ENCODE measurements around the gene VSIG8.

VSIG8 gene

DNA sequence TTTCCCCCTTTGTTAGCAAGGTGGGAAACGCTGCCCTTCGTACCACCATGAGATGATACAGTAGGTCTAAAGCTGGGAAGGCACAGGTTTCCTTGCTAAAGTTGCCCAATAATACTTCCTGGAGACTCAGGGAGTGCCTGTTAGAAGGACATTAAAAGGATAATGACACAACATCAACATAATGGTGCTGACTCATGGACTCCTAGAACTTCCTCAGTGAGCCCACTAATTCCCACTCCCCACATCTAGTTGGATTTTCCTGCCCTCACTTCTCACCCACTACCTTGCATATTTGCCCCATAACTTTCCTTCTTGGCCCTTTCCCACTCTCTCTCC is 20.0 kb upstream of the VSIG8 start:
- DNase-seq = no peak

DNA sequence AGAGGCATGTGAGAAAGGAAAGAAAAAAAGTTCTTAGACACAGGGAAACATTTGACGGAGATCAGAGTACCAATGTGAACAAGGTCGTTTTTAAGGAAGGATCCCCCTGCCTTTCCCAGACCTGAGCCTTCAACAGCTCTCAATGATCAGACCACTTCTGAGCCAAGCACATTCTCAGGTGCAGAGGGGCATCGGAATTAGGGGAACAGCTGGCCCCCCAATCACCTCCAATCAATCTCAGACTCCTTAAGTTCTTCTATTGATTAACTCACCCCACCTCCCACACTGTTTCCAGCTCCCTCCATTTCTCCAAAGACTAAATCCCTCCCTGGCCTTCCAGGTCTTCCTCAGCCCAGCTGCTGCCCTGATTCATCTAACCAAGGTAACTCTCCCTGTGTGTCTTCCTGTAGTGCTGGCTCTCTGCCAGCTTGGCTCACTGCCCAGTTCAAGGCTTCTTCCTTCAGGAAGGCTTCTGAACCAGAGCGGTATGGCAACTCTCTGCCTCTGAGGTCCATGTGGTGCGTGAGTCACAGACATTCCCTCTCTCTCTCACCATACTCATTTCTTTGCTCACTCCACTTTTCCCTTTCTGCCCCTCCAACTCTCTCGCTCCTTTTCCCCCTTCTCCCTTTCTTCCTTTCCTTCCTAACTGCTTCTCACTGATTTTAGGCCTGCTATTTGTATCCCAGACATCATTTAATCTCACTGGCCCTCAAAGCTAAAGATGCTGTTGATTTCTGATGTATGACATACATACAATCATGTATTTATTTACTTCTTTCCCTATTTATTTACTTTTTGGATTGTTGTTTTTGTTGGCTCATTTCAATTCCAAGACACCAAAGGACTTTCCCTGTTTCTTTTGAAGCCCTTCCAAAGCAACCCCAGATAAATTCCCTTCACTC is 19.4 kb upstream of the VSIG8 start:
- peak; percentile 96 for DNase-seq

DNA sequence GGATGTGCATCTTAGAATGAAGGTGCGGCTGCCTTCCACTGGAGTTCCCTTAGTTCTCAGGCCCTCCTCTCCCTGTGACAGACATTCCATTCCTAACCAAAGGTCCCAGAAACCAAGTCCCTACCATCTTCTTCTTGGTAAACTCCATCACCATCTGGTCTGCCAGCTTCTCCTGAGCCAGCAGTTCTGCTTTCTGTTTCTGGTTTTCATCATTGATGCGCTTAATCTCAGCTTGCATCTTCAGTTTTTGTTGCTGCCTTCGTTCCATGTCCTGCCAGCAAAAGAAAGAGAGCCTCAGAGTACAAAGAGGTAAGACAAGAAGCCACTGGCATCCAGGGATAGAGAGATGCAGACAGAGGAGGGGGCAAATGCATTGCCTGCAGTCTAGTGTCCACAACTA is 18.0 kb upstream of the VSIG8 start:
- no peak for DNase-seq

DNA sequence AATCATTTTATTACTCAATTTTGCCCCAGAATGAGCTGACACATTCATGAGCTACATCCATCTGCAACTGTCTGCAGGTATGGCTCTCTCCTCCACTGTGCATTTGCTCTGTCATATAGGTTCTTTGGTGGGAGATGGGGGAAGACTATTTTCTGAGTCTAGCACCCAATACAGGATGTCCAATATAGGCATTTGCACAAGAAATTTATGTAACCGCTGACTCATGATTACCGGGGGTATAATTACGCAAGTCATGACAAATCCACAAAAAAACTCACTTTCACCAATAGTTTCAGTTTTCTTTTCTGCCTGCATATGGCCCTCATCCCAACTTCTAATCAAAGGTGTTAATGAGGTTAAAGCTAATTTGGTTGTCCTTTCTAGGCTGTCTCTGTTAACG is 17.5 kb upstream of the VSIG8 start:
- no peak for DNase-seq

DNA sequence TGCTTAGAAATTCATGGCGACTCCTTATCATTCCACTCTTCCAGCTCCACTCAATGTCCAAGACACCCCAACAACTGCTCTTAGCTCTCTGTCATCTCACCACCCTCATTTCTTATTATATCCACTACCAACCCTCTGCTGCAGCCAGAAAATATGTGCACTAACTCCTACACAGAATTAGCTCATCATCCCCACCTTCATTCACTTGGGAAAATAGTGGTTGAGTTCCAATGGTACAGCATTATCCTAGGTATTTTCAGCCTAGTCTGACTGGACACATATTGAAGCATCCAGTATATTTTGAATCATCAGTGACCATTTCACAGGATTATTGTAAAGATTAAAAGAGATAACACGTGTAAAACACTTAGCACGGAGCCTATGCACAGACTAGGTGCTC is 16.7 kb upstream of the VSIG8 start:
- no peak for DNase-seq

DNA sequence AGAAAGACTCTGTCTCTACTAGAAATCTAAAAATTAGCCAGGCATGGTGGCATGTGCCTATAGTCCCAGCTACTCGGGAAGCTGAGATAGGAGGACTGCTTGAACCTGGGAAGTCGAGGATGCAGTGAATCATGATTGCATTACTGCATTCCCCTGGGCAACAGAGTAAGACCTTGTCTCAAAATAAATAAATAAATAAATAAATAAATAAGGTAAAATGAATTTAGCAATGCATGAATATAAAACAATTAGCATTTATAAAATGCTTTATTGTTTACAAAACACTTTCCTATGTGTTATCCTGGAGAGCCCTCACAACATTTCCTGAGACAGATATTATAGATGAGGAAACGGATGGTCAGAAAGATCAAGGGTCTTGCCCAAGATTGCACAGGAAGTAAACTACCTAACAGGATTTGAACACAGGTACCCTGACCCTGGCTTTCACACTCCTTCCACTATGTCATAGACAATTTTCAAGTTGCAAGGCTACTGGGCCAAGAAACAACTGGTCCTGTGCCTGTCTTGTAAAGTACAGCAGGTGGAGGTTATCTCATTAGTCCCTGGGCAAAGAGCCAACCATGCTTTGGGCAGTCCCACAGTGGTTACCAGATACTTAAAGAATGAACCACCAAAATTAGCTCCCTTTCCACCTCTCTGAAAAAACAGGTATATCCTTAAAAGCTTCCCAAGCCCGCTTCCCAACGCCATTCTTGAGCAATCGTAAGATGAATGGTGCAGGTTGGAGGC is 15.4 kb upstream of the VSIG8 start:
- DNase-seq = no peak

DNA sequence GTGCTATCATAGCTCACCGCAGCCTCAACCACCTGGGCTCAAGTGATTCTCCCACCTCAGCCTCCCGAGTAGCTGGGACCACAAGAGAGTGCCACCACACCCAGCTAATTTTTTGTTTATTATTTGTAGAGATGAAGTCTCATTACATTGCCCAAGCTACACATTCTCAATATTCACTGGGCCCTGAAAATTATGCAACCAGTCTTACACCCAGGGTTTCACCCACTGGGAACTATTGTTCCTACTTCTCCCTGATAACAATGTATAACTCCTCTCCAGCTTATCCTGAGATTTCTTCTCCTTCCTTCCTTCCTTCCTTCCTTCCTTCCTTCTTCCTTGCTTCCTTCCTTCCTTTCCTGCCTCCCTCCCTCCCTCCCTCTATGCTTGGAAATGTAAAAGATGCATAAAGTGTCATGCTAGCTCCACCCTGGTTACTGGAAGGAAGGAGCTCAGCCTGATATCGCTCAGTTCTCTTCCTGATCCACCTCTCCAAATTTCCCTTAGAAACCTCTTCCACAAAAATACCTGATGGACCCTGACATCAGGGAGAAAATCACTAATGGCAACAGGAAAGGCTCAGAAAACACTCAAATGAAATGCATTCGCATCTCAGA is 11.2 kb upstream of the VSIG8 start:
- no peak for DNase-seq

DNA sequence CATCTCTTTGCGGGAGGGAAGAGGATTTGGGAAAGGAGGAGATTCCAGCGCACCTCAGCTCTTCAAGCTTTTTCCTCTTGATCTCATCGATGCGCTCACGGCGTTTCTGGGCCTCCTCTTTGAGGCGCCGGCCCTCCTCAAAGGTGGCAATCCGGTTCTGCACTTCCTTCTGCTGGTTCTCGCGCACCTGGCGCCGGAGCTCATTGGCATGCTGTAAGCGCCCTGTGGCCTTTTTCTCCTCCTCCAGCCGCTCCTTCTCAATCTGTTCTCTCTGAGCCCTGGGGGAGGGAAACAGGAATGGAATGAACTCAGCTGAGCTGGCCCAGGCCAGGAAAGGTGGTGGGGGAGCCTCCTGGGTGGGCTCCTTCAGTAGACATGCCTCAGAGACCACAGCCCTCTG is 10.4 kb upstream of the VSIG8 start:
- DNase-seq = no peak

DNA sequence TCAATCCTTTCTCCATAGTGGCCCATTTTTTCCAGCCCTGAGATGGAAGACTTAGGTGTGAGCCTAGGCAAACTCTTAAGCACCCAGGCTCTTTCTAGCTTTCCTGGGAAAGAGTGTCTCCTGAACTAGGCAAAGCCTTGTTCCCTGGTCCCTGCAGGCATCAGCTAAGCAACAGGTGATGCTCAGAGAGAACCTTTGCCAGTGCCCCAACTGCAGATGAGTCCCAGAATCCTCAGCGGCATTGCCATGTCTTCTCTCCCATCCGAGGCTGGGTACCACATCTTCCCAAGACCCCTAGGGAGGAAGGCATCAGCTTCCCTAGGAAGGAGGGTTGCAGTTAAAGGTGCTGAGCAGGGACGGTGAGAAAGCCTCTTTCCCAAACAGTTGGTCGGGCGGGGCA is 8.2 kb upstream of the VSIG8 start:
- DNase-seq = no peak

DNA sequence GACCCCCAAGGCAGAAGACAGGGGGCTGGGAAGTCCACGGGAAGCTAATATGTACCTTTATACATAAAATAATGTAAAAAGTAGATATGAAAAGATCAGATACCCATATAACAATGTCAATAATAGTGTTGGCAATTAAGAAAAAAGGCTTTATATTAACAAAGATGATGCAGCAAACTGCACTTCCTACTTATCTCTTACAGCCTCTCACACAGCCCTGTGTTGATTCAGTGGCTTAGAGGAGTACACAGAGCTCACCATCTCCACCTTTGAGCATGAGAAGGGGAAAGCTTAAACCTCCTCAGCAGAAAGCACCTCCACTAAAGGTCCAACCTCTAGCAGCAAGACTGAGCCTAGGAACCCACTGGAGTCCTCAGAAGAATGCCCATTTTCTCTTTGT is 7.2 kb upstream of the VSIG8 start:
- DNase-seq = peak; percentile 44

DNA sequence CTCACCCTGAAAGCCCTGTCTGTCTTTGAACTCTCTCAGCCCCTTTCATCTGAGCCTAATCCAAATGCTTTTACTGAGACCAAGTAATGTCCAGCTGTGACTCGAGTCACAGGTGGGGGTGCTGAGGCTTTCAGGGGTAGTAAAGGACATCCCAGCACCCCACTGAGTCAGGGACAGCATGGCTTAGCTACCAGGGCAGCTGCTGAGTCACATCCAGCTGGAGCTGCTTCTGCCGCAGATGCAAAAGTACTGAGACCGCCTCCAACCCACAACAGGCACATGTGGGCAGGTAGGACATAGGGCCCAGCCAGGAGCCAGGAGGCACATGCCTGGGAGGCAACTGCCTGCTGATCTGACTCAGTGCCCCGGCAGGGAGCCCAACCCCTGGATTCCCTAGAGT is 6.7 kb upstream of the VSIG8 start:
- DNase-seq = peak; percentile 44

DNA sequence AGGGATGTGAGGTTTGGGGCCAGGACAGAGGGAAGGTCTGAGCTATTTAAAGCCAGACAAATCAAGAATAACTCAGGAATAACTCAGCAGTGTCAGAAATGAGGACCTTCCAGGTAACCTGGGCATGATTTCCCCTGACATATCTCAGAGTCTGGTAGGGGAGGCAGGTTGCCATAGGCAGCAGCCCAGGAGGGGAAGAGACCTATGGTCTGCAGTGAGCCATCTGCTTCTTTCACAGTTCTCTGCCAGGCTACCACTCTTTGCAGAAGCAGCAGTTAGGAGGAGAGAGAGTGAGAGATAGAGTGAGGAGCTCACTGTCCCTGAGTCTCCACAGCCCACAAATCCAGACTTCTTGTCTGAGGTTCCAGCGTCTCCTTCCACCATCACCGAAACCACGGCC is 6.3 kb upstream of the VSIG8 start:
- DNase-seq = no peak

DNA sequence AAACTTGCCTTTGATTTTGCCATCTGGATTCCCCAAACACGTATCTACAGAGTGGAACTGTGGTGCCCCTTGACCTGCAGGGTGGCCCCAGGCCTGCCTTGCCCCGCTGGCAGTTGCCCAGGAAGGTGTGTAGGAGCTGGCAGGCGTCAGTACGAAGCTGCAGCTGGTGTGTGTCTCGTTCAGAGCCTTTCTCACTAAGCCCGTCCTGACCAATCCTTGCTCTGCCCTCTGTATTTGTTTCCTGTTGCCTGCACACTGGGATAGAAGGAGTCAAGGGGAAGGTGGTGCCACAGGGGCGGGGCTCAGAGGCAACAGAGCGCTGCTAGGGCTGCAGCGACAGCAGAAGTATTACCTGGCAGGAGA is 5.2 kb upstream of the VSIG8 start:
- peak; percentile 95 for DNase-seq

DNA sequence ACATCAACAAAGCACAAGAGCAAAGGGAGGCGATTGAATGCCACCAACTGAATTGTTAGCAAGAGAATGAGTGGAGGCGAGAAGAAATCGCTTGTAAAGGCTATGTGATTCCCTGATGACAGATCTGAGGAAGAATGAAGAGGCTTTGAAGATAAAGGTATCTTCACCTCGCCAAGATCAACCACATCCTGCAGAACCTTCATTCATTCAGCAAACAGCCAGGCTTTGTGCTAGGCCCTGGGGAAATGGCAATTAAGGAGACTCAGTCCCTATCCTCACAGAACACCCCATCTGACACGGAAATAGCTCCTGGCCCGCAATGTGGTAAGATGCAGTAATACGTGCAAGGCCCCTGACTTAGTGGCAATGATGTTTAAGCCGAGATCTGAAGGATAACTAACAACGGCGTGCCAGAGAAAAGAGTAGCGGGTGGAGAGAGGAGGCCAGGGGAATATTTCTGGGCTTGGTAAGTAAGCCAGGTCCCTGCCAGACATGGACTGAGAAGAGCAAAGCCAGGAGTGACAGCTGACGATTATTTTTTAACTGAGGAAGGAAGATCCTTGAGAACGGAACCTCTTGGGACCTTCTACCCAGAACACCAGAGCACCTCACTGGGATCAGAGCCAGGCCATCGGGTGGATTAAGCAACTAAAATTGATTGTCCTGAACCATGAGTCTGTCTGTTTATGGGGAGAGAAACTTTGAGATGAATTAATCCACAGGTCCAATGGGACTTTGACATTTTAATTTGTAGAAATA is 4.6 kb upstream of the VSIG8 start:
- DNase-seq = no peak

DNA sequence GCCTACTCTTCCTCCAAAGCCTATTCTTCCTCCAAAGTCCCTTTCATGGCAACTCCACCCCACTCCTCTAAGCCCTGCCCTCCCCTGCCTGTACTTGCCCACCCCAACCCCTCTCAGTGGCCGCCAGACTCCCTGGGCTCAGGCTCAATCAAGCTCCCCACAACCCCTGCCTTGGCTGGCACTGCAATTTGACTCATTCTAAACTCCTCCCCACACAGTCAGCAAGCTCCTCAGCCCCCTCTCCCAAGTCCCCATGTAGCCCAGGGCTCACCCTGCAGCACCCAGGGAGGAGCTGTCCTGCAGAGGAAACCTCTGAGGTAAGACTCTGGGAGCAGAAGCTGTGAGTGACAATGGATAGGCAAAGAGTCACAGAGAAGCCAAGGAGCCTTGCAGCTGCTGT is 3.6 kb upstream of the VSIG8 start:
- DNase-seq = no peak

DNA sequence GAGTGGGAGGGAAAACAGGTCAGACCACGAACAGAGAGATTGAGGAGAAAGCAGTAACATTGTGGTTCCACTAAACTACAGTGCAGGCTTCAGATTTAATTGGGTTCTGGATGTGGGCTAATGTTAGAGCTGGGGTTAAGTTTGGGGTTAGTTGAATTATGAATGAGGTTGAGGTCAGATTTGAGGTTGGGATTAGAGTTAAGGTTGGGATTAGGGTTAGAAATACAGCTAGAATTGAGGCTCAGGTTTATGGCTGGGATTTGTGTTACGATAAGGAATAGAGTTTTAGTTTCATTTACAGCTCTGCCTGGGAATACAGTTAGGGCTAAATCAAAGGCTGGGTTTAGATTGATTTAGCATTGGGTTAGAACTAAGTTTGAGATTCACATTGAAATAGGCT is 1.8 kb upstream of the VSIG8 start:
- no peak for DNase-seq

DNA sequence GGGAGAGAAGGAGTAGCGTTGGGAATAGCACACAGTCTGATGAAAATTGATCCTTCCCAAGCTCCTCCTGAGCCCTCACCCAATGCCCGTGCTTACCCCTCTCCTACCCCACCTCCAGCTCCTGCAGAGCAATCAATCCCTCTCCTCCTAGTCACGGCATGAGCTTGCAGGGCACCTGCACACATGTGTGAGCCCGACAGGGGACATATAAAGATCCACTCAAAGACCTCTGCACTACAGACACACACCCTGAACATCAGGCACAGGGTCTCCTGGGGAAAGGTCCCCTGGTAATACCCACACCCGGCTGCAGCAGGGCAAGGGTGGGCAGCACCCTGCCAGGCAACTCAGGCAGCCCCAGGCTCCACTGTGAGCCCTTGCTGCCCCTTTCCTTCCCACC is 426 bp downstream of the VSIG8 start:
- DNase-seq = no peak

DNA sequence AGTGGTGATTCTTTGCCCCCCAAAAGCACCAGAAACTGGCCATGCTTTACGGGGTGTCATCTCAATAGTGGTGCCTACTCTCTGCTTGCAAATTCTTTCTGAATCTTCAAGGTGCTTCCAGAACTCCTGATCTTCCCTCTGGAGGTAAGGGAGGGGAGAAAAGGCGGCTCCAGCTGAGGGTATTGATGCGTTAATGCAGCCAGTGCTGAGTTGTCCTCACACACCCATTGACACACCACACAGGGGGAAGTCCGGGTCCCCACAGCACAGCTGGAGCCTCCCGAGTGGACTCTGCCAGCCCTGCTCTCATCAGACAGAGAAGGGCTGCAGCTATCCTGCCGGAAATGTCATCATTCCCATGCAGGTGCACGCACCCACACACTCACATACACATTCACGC is 1.2 kb downstream of the VSIG8 start:
- DNase-seq = no peak

DNA sequence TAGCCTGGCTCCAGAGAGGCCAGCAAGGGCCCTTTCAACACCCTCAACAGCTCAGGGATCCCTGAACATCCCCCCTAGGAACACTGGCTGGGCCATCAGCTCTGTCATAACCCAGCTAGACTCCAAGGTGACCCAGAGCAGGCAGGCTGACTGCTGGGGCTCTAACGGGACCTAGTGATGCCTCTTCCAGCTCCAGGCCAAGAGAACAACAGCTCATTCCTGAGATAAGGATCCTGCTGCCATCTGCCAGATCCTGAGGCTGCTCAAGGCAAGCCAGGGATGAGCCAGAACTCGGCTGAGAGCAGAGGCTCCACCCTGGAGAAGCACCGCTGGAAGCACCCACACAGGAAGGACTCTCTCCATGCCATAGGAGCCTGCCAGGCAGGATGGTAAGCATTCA is 2.0 kb downstream of the VSIG8 start:
- DNase-seq = no peak

DNA sequence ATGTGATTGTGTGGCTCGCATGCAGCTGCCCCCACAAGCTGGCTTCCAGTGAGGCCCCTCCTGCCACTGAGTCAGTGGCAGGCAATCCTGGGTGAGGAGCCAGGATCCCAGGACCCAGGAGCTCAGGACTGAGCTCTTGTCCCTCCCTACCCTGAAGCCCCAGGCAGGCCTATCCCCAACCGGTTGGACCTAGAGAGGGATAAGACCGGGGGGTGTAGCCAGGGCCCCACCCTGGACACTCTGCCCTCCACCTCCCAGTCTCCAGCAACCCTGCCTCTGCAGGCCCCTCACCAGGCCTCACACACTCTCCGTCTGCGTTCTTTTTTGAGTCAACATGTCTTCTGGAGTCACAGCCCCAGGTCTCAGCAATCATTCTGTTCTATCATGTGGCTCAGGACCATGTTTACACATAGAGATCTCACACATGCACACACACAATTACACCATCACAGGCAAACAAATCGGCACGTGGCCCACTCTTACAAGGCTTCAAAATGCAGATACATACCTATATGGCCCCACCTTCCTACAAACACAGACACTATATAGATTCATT is 2.6 kb downstream of the VSIG8 start:
- DNase-seq = no peak

DNA sequence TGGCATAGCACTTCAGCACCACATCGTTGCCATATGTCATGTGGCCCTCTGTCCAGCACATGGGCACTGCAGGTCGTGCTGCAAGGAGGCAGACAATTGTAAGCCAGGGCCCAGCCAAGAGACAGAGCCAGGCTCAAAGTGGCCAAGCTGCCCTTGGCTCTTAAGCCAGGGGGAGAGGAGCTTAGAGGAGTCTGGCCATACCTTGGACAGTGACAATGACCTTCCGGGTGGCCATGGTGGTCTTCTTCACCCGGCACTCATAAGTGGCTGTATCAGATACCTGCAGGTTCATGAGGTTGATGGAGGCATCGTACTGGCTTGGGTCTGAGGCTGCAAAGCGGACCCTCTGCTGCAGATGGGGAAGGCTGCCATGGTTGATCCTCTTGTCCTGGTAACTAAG is 4.6 kb downstream of the VSIG8 start:
- no peak for DNase-seq

DNA sequence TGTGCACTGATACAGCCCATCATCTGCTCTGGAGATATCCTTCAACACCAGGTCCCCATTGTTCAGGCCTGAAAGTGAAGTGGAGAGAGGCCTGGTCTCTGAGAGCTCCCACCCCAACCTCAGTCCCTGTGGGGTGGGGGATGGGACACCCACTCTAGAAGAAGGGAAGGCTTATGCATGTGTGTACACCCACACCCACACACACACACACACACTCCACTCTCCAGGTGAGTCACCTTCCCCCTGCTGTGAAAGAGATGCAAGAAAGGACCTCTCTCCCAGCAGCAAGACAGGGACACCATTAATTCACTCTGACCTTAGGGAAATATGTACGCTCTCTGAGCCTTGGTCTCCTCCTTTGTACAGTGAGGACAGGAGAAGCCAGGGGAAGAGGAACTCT is 5.9 kb downstream of the VSIG8 start:
- DNase-seq = no peak

DNA sequence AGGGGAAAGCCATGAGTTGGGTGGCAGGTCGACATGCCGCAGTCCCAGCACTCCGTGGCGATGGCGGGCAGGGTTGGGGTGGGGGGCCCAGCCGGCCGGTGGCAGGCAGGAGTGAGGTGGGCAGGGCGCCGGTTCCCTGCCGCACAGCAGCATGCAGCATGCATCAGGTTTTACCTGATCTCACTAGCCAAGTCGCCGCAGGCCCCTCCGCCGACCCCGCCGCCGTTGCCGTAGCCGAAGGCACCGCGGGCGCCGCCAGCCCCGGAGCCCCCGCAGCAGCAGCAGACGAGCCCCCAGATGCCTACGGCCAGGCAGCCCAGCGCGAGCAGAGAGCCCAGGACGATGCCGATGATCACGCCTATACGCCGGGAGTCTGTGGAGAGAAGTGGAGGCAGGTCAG is 6.7 kb downstream of the VSIG8 start:
- DNase-seq = no peak
